ENCODE measurements around the gene PKN1.

The PKN1 gene

GRCh38 chr19:14476673-14477401 is 43.7 kb downstream of the PKN1 start:
- TF ChIP-seq RARB (CRISPR knock-in tag; IDR thresholded peaks at IDR 0.05) (no peak), ARNTL (CRISPR knock-in tag; IDR thresholded peaks at IDR 0.05; ENCODE audit: borderline replicate concordance, low read depth) (no peak), TOX (CRISPR knock-in tag; IDR thresholded peaks at IDR 0.05; ENCODE audit: borderline replicate concordance) (no peak), GLIS3 (CRISPR knock-in tag; IDR thresholded peaks at IDR 0.05) (no peak), ESRRG (CRISPR knock-in tag; IDR thresholded peaks at IDR 0.05) (no peak), CREB5 (CRISPR knock-in tag; IDR thresholded peaks at IDR 0.05; ENCODE audit: low read depth) (no peak), ZNF70 (CRISPR knock-in tag; IDR thresholded peaks at IDR 0.05) (no peak), ISL1 (CRISPR knock-in tag; IDR thresholded peaks at IDR 0.05) (no peak), POU6F1 (CRISPR knock-in tag; IDR thresholded peaks at IDR 0.05; ENCODE audit: borderline replicate concordance, low read depth) (no peak), TCF4 (CRISPR knock-in tag; IDR thresholded peaks at IDR 0.05; ENCODE audit: borderline replicate concordance) (no peak), ZNF565 (CRISPR knock-in tag; conservative IDR thresholded peaks at IDR 0.05; ENCODE audit: low read depth) (no peak), CSDC2 (CRISPR knock-in tag; IDR thresholded peaks at IDR 0.05) (no peak), TSHZ2 (CRISPR knock-in tag; IDR thresholded peaks at IDR 0.05) (no peak), ZNF8 (CRISPR knock-in tag; IDR thresholded peaks at IDR 0.05) (no peak), BACH2 (CRISPR knock-in tag; IDR thresholded peaks at IDR 0.05; ENCODE audit: borderline replicate concordance) (no peak)
- ATAC-seq: peak; percentile 8

GRCh38 chr19:14477418-14478112 is 44.5 kb downstream of the PKN1 start:
- no peak for TF ChIP-seq ESRRG (CRISPR knock-in tag; IDR thresholded peaks at IDR 0.05)
- TF ChIP-seq CSDC2 (CRISPR knock-in tag; IDR thresholded peaks at IDR 0.05): no peak
- no peak for TF ChIP-seq ZNF8 (CRISPR knock-in tag; IDR thresholded peaks at IDR 0.05)
- peak; percentile 73; the same call in 1 of the 2 replicates for TF ChIP-seq PATZ1 (CRISPR knock-in tag; IDR thresholded peaks at IDR 0.05; ENCODE audit: borderline replicate concordance)
- ATAC-seq: 0 out of 3 replicates have a peak, but pooled peaks have one; percentile 1

GRCh38 chr19:14478113-14478545 is 45.0 kb downstream of the PKN1 start:
- no peak for ATAC-seq
- no peak for TF ChIP-seq CREB5 (CRISPR knock-in tag; IDR thresholded peaks at IDR 0.05; ENCODE audit: low read depth)
- no peak for TF ChIP-seq CSDC2 (CRISPR knock-in tag; IDR thresholded peaks at IDR 0.05)
- no peak for TF ChIP-seq RARB (CRISPR knock-in tag; IDR thresholded peaks at IDR 0.05)
- no peak for TF ChIP-seq ARNTL (CRISPR knock-in tag; IDR thresholded peaks at IDR 0.05; ENCODE audit: borderline replicate concordance, low read depth)
- no peak for TF ChIP-seq PPARA (CRISPR knock-in tag; IDR thresholded peaks at IDR 0.05; ENCODE audit: borderline replicate concordance)
- no peak for TF ChIP-seq GLIS3 (CRISPR knock-in tag; IDR thresholded peaks at IDR 0.05)
- TF ChIP-seq OSR1 (CRISPR knock-in tag; IDR thresholded peaks at IDR 0.05): no peak
- TF ChIP-seq POU6F1 (CRISPR knock-in tag; IDR thresholded peaks at IDR 0.05; ENCODE audit: borderline replicate concordance, low read depth): no peak
